CD4-positive, alpha-beta T cell treated with Interleukin-6 for 4 hours (primary cell): Measurements from ENCODE around the gene ECD.
A peak's percentile ranks its signal among the peaks of the same experiment; 100 is the strongest.

ENCODE experiments used
- DNase-seq: peaks from one replicate; pipeline ENCODE4 v3.0.0-alpha.2; 2020; ENCODE audit warnings: mixed read lengths

ECD gene

GRCh38 chr10:73167783-73168464 is at the start of gene ECD, which contains the start of gene FAM149B1:
Gene ECD (minus strand): TSS chr10:73168008. CDS start chr10:73163937, 4,071 bp downstream.
Gene FAM149B1 (plus strand): TSS chr10:73168119. CDS start chr10:73168340, 221 bp downstream.
- DNase-seq, result peak; percentile 90

GRCh38 chr10:73215749-73216148 is 47.9 kb upstream of the ECD start:
- DNase-seq, result no peak

- DNase-seq, result no peak
Observed at GRCh38 chr10:73211106-73211811, 43.5 kb upstream of the ECD start.

- DNase-seq, result no peak
Observed at GRCh38 chr10:73210395-73211105, 42.7 kb upstream of the ECD start.

GRCh38 chr10:73209705-73210104 is 41.9 kb upstream of the ECD start:
- DNase-seq, result no peak

GRCh38 chr10:73207883-73208282 is 40.1 kb upstream of the ECD start:
- DNase-seq, result no peak

GRCh38 chr10:73206385-73206784 is 38.6 kb upstream of the ECD start:
- DNase-seq, result no peak

GRCh38 chr10:73205890-73206289 is 38.1 kb upstream of the ECD start:
- no peak for DNase-seq

- no peak for DNase-seq
Observed at GRCh38 chr10:73205081-73205480, 37.3 kb upstream of the ECD start.

GRCh38 chr10:73190188-73190587 is 22.4 kb upstream of the ECD start:
- DNase-seq, result no peak

- no peak for DNase-seq
Observed at GRCh38 chr10:73186266-73186665, 18.5 kb upstream of the ECD start.

- DNase-seq, result no peak
Observed at GRCh38 chr10:73183667-73184281, 16.0 kb upstream of the ECD start.

- DNase-seq, result no peak
Observed at GRCh38 chr10:73182568-73182967, 14.8 kb upstream of the ECD start.

- DNase-seq, result no peak
Observed at GRCh38 chr10:73174148-73174925, 6.5 kb upstream of the ECD start.

- DNase-seq, result no peak
Observed at GRCh38 chr10:73172867-73173266, 5.1 kb upstream of the ECD start.

GRCh38 chr10:73169320-73169719 is 1.5 kb upstream of the ECD start:
- no peak for DNase-seq

- DNase-seq, result no peak
Observed at GRCh38 chr10:73168465-73168803, 626 bp upstream of the ECD start.

GRCh38 chr10:73167458-73167782 is 388 bp downstream of the ECD start:
- DNase-seq, result no peak

- DNase-seq, result no peak
Observed at GRCh38 chr10:73166972-73167371, 836 bp downstream of the ECD start.

- no peak for DNase-seq
Observed at GRCh38 chr10:73163096-73163495, 4.7 kb downstream of the ECD start.

- no peak for DNase-seq
Observed at GRCh38 chr10:73161662-73162061, 6.1 kb downstream of the ECD start.

GRCh38 chr10:73161079-73161478 is 6.7 kb downstream of the ECD start:
- DNase-seq, result no peak
